ENCODE data around the gene HMGN1.

GRCh38 chr21:39336457-39337008, 12.4 kb downstream of the HMGN1 start:
- TF ChIP-seq POLR2AphosphoS5 (IDR thresholded peaks at IDR 0.05; ENCODE audit: low read depth, low read length) (no peak), CTCF (IDR thresholded peaks at IDR 0.05) (no peak), RFX5 (IDR thresholded peaks at IDR 0.05; ENCODE audit: low read length) (no peak), GABPA (IDR thresholded peaks at IDR 0.05; ENCODE audit: low read depth) (no peak), TAF1 (IDR thresholded peaks at IDR 0.05; ENCODE audit: borderline replicate concordance, low read depth, low read length) (no peak), RCOR1 (IDR thresholded peaks at IDR 0.05; ENCODE audit: low read length) (no peak), EZH2phosphoT487 (IDR thresholded peaks at IDR 0.05; ENCODE audit: borderline replicate concordance, low read depth) (no peak), ZBTB33 (IDR thresholded peaks at IDR 0.05; ENCODE audit: borderline replicate concordance, low read depth) (no peak), EP300 (IDR thresholded peaks at IDR 0.05; ENCODE audit: borderline replicate concordance in 1 of 2, low read depth in 1 of 2, low read length in 1 of 2) (no peak), RXRA (IDR thresholded peaks at IDR 0.05; ENCODE audit: borderline replicate concordance, low read depth) (no peak), JUND (IDR thresholded peaks at IDR 0.05) (no peak)

Measured in SK-N-SH (cell line).